ENCODE data around the gene AUTS2.

- TF ChIP-seq CTCF (IDR thresholded peaks at IDR 0.05; ENCODE audit: poor library complexity, severe bottlenecking) (no peak), EZH2 (IDR thresholded peaks at IDR 0.05; ENCODE audit: borderline replicate concordance, insufficient read depth, low read length, poor library complexity, severe bottlenecking) (no peak), EP300 (conservative IDR thresholded peaks at IDR 0.05; ENCODE audit: poor library complexity, severe bottlenecking) (no peak)
Observed at GRCh38 chr7:70259502-70259901, 661.2 kb downstream of the AUTS2 start.
